Fibroblast of villous mesenchyme (primary cell): ENCODE results near the gene AATF. TPM values are rescaled to one million over a fixed set of nuclear protein-coding genes. Genes with fewer than 3 reads are reported as not detected.

Source experiments
- DNase-seq: peaks from one replicate; pipeline ENCODE4 v3.0.0-alpha.2; 2010; ENCODE audit warnings: low read depth
- H3K4me3 ChIP-seq: 2 replicates; pipeline ENCODE4 v1.5.1; 2011; ENCODE audit warnings: low read depth, mild to moderate bottlenecking, low read length
- total RNA-seq: library from RNA; depleted of rRNA; stranded (reverse); fragments of >200 nt; gene quantifications from 2 replicates; pipeline ENCODE4 v1.2.3, GENCODE V29; 2012
- TF ChIP-seq, protein P1 (sequence below): IDR thresholded peaks from 2 replicates; pipeline ENCODE4 v1.5.1; 2012; ENCODE audit warnings: low read depth, mild to moderate bottlenecking, low read length; ENCODE audit not compliant: insufficient read depth

Gene AATF
- total RNA-seq, 1 donor = 24.2 TPM

DNA sequence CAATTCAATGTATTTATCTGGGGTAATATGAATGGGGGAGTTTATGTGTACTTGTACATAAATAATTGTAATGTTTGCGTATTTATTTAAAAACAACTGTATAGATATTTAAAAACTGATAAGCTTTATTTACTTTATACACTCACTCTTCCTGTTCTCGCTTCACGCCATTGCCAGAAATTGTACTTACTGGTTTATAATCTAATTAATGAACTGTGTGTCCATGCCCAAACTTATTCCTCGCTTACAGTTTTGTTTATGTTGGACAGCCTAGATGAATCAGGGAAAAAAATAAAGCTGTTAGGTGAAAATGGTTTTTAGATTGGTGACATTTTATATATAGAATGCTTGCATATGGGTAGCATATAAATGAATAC, 30.8 kb downstream of the AATF start:
- TF ChIP-seq, protein P1, sequence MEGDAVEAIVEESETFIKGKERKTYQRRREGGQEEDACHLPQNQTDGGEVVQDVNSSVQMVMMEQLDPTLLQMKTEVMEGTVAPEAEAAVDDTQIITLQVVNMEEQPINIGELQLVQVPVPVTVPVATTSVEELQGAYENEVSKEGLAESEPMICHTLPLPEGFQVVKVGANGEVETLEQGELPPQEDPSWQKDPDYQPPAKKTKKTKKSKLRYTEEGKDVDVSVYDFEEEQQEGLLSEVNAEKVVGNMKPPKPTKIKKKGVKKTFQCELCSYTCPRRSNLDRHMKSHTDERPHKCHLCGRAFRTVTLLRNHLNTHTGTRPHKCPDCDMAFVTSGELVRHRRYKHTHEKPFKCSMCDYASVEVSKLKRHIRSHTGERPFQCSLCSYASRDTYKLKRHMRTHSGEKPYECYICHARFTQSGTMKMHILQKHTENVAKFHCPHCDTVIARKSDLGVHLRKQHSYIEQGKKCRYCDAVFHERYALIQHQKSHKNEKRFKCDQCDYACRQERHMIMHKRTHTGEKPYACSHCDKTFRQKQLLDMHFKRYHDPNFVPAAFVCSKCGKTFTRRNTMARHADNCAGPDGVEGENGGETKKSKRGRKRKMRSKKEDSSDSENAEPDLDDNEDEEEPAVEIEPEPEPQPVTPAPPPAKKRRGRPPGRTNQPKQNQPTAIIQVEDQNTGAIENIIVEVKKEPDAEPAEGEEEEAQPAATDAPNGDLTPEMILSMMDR = no peak
- H3K4me3 ChIP-seq = no peak overlapping the region
- no peak for DNase-seq

DNA sequence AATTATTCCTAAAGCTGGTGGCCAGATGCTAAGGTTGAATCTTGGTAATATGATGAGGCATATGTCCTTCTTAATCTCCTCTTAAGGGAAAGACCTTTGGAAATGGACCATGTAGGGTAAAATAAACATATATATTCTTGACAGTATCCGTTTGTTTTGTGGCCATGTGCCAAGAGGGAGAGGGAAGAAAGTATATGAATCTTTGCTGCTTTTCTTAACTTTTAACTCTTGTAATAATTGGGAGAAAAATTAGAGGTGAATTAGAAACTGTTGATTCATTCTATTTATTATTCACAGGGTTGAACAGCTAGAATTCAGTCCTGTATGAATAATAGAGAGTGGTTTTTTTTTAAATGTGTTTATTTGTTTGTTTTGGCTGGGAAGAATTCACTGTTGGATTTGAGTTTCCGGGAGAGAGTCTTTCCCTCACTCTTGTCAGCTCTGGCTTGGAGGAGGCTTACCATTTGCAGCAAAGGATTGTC, 31.6 kb downstream of the AATF start:
- no peak overlapping the region for H3K4me3 ChIP-seq
- DNase-seq = peak; percentile 59
- TF ChIP-seq, protein P1 = no peak

DNA sequence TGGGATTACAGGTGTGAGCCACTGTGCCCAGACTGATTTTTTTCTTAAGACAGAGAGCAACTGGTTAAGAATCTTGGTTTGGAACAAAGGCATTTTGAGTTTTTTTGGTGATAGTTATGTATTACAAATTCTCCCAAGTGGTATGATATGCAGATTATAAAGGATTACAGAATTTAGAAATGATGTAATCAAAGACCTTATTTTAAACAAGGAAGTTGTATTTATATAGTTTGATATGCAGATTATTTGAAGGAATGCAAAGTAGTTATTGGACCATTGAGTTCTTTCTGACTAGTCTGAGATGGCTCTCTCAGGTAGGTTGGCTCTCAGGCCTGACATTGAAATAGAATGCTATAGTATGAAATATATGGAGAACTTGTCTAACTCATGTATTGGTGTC, 34.9 kb downstream of the AATF start:
- DNase-seq = no peak
- H3K4me3 ChIP-seq = no peak overlapping the region
- TF ChIP-seq, protein P1 = no peak

DNA sequence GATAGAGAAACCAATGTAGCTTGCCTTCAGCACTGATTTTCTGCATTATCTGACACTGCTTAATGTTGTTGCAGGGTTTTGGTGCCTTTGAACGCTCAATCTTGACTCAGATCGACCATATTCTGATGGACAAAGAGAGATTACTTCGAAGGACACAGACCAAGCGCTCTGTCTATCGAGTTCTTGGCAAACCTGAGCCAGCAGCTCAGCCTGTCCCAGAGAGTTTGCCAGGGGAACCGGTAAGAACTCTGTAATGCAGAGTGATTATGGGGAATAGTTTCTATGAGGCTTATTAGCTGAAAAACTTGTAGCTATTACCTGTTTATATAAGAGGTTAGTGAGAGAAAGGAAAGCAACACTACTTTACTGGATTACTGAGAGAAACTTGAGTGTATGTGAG, 40.4 kb downstream of the AATF start:
- no peak overlapping the region for H3K4me3 ChIP-seq
- TF ChIP-seq, protein P1 = no peak
- no peak for DNase-seq

DNA sequence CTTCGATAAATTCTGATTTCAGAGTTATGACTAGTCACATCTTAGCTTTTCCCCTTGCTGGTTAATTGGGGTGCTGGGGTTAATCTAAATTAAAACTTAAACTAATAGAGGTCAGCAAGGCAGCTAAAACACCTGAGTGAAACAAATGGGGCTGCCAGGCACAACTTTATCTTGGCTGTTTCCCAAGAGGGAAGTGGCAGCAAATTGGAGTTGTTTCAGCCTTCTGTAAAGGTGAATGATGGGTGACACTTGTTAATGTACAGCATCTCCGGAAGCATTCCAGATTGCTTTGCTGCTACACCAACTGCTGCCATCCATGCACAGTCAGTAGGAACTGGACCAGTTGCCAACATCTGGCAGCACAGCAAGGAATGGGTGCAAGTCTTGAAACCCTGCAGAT, 43.9 kb downstream of the AATF start:
- DNase-seq = no peak
- H3K4me3 ChIP-seq = no peak overlapping the region
- TF ChIP-seq, protein P1 = no peak

DNA sequence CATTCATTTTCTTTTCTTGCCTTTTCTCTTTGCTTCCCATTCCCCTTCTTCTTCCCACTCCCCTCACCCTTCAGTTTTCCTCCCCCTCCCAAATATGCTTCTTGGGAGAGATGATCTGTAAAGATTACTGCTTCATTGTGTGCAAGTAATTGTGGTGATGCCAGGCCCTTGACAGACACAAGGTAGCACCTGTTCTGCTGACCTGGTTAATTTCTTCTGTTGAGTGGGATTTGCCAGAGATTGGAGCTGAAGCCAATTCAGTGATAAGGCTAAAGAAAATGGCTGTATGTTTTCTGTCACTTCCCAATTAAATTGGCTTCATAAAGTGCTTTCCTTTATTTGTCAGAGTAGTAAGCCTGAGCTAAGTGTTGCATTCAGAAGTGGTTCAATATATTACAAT, 44.5 kb downstream of the AATF start:
- TF ChIP-seq, protein P1 = no peak
- H3K4me3 ChIP-seq = no peak overlapping the region
- DNase-seq = no peak

DNA sequence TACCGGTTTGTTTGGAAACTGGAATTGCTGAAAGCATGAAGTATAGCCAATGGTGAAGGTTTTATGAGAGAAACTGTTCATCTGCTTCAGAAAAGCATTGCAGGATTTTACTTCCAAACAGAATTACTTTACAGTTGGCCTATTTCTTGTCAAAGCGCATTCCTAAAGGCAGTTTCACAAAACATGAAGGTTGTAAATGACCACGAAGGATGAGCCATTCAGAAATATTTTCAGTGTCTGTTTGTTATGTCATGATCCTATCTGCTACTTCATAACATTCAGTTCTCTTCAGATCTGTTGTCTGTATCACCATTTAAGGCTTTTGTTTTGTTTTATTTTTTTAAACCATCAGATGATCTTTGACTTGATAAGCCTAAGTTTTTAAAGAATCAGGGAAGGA, 45.7 kb downstream of the AATF start:
- no peak overlapping the region for H3K4me3 ChIP-seq
- TF ChIP-seq, protein P1 = no peak
- DNase-seq = peak; percentile 88
